GM18520 (cell line): Measurements from ENCODE around the gene C2CD5.

Experiments used
- ATAC-seq: cut with Tn5 transposase; IDR thresholded peaks from one replicate; pipeline ENCODE4 v1.9.1; 2021; ENCODE audit not compliant: unreplicated experiment

C2CD5 gene

GRCh38 chr12:22416801-22417200 is 127.5 kb downstream of the C2CD5 start:
- ATAC-seq: no peak

DNA sequence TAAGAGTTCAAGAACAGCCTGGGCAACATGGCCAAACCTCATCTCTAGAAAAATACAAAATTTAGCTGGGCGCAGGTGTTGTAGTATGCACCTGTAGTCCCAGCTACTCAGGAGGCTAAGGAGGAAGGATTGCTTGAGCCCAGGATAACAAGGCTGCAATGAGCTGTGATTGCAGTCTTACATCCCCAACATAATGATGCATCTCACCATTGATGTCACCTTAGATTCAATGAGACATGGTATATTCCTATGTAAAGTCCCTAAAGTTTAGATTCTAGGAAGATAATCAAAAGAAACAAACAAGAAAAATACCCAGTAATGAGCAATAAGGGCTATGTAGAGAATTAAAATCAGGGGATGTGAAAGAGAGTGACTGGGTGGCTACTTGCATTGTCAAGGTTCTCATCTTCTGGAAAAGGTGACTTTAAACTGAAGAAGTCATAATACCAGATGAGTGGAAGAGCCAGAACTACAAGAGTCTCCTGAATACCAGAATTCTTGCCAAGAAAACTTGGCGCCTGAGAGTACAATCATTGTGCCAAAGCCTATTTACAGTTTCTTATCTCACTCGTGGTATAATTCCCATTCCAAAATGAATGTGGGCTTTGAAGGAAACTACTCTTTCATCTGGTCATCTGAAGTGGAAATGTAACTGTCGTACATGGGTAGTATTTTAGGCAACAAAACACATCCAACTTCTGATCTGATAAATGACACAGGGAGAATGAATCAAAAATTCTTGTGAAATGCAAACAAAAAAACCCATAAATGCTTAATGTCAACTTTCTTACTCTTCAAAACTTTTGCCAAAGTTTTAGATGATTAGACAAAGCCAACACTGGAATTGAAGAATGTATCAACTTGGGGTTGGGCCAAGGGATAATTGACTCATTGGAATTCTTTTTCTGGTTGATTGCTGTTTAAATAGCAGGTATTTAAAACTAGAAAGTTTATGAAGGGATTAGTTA is 128.7 kb downstream of the C2CD5 start:
- ATAC-seq: no peak

DNA sequence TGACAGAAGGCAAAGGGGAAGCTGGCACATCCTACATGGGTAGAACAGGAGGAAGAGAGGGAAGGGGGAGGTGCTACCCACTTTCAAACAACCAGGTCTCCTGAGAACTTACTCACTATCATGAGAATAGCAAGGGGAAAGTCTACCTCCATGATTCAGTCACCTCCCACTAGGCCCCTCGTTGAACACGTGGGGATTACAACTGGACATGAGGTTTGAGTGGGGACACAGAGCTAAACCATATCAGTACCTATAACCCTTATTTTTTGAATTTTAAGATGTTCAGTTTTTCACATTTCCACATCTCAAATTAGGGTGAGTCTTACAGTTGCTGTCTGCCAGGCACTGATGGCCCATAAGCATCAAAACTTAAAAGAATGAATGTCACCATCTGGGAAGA is 129.6 kb downstream of the C2CD5 start:
- ATAC-seq: no peak

DNA sequence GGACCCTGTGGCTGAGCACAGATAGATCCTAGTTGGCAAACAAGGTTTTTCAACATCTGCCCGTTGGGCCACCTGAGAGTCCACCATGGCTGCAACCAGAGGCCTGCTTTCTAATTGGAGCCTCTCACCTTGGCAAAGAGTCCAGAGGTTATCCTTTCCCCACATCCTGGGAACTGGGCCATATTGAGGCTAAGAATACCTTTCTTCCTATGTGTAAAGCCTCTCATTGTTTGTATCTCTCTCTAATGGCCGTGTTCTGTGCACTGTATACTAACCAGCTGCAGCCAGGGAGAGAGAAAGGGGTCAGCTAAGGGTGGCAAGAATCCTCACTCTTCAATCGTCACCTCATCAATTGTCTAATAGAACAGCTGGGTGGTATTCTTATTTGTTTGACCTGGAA is 130.8 kb downstream of the C2CD5 start:
- ATAC-seq: no peak

GRCh38 chr12:22412581-22412980 is 131.8 kb downstream of the C2CD5 start:
- ATAC-seq: no peak

DNA sequence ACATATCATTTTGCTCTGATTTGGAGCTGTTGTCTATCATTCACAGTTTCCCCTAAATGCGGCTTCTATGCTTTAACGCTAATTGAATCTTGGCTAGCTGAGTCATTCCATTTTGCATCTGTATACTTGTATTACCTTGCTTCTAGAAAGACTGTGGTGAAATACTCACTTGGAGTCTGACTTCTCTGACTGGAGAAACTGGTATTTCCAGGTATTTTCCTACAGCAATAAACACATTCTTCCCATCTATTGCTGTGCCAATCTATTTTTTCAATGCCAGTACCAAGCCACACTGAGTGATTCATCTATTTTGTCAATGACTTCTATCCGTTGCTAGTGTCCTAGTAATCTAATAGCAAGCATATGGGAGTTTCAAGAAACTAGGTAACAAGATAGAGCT is 133.9 kb downstream of the C2CD5 start:
- no peak for ATAC-seq

GRCh38 chr12:22409377-22410164 is 134.8 kb downstream of the C2CD5 start:
- peak; percentile 97 for ATAC-seq

- no peak for ATAC-seq
Measured at GRCh38 chr12:22408610-22409376, 135.5 kb downstream of the C2CD5 start.

- no peak for ATAC-seq
Measured at GRCh38 chr12:22407397-22407796, 136.9 kb downstream of the C2CD5 start.

DNA sequence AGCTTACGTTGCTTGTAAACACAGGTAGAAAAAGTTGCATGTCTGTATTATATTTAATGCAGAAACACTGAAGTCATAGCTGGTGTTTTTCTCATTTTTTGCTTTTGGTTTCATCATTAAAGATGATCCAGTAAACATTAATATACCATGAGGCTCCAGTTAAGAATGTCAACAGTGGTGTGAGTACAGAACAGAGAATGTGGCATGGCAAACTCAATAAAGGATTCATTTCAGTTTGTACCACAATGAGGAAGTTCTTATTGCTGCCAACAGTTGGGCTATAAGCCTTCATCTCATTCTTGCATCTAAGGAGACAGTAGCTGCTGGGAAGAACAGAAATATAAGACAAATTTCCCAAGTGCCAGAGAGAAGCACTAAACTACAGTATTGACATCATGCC is 137.7 kb downstream of the C2CD5 start:
- peak; percentile 31 for ATAC-seq

DNA sequence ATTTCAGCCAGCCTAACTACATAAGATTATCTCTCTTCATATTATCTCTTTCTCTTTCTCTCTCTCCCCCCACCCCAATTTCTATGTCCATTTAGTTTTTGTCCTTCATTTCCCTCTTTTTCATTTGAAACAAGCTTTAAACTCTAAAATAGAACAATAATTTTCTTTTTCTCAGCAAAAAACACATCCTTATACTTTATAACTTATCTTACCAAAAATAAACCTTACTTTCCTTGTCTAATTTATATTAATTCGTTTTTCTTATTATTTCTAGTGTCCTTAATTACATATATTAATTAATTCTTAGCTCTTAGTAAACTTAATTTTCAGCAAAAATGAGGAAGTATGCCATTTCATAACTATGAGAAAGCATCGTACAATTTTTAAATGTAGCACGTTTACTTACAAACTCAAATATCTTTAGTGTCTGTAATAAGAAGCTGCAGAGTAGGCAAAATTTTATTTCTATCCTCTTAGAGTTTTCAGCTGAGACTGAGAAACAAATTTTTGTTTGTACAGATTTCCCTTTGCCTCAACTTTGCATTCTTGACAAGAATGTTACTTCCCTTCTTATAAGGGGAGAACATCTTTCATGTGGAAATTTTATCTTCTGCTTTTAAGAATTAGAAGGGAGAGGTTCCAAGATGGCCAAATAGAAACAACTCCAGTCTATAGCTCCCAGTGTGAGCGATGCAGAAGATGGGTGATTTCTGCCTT is 144.7 kb downstream of the C2CD5 start:
- ATAC-seq: no peak
